Stimulated activated CD8-positive, alpha-beta memory T cell treated with anti-CD3 and anti-CD28 coated beads, Interleukin-15, amount 100 ng/mL, for 1 hour (primary cell): ENCODE results near the gene ZDHHC9.

Experiments
- DNase-seq: peaks from one replicate; pipeline ENCODE4 v3.0.0-alpha.2; 2020; ENCODE audit warnings: low read depth

The ZDHHC9 gene

GRCh38 chrX:129762448-129762847 lies 81.2 kb downstream of the ZDHHC9 start:
- DNase-seq, result no peak

DNA sequence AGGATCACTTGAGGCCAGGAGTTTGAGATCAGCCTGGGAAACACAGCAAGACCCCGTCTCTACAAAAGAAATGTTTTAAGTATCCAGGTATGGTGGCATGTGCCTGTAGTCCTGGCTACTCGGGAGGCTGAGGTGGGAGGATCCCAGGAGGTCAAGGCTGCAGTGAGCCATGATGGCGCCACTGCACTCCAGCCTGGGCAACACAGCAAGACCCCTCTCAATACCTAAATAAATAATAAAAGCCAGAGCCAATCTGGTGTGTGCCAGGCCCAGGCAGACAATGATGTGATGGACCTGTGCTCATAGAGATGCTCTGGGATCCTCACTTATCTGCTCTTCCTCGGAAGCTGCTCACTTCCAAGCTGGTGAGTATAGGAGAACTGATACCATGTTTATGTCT lies 82.1 kb downstream of the ZDHHC9 start:
- no peak for DNase-seq

DNA sequence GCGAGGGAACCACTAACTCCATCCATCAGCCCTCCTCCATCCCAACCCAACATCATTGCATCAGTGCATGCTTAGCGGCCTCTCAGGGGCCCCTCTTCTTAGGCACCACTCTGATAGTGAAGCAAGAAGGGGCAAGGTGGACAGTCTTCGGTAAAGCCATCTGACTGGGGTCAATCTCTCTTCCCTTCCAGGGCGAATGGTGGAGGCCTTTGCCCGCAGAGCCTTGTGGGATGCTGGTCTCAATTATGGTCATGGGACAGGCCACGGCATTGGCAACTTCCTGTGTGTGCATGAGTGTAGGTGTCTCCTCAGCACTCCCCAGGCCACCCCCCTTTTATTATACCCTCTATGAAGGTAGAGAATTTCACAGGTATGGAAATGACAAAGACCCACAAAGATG lies 82.7 kb downstream of the ZDHHC9 start:
- DNase-seq, result no peak

- no peak for DNase-seq
These were observed 83.5 kb downstream of the ZDHHC9 start for GRCh38 chrX:129760155-129760554.

GRCh38 chrX:129759576-129760061 lies 84.1 kb downstream of the ZDHHC9 start:
- no peak for DNase-seq

GRCh38 chrX:129755779-129756650 lies 87.7 kb downstream of the ZDHHC9 start:
- no peak for DNase-seq

GRCh38 chrX:129754056-129755024 lies 89.3 kb downstream of the ZDHHC9 start:
- no peak for DNase-seq
